Esophagus muscularis mucosa (tissue), 4 donors: ENCODE measurements around the gene FXYD6.

ENCODE experiments used
- EP300 ChIP-seq: sonication (generic); formaldehyde crosslinking; IDR thresholded peaks from one replicate; pipeline ENCODE4 v1.6.1; 2017; ENCODE audit warnings: antibody characterized with exemption
- POLR2A ChIP-seq: fragments of 450-650 bp; IDR thresholded peaks from one replicate; pipeline ENCODE4 v1.6.1; 2017; ENCODE audit warnings: antibody characterized with exemption, moderate library complexity, mild to moderate bottlenecking, low read depth
- POLR2AphosphoS5 ChIP-seq, 2 donors: sonication (generic); formaldehyde crosslinking; IDR thresholded peaks; one replicate each; pipeline ENCODE4 v1.6.1; 2017; ENCODE audit warnings: antibody characterized with exemption in 2 of 2
- TF ChIP-seq, protein P1 (sequence below), 3 experiments: fragments of 200-600 bp in 2 of 3; fragments of 450-650 bp in 1 of 3; sonication (generic) in 2 of 3; IDR thresholded peaks; one replicate each; pipeline ENCODE4 v1.5.1; 2017 to 2019; ENCODE audit warnings: antibody characterized with exemption in 3 of 3, mild to moderate bottlenecking in 2 of 3, moderate library complexity in 1 of 3

DNA sequence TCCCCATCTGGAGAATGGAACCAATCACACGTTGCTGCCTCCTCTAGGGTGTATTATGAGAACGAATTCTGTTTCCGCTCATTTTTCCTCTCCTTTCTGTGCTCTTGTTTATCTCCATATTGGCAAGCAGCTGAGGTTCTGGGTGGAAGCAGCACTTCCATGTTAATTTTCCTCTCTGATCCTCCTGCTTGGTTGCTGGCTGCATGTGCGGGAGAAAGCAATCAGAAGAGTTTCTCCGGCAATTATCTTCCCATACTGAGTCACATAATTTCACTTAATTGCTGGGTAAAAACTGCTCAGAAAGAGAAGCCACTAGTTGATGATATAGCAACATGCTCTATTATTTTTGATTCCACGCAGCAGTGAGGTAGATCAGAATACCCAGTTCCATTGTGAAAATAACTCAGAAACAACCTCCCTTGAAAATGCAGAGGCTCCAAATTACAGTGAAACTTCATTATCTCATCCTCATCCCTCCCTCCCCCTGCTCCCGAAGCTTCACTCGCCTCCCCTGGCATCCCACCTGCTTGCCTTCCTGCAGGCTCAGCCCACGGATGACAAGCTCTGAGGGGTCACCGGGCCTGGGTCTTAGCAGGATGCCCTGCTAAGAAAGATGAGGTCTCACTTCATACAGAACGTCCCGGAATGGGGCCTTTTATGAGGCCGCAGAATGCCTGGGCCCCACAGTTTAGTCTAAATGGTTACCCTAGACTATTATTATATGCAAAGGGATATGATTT lies 20.4 kb downstream of the FXYD6 start:
- no peak for TF ChIP-seq POLR2AphosphoS5 (IDR thresholded peaks at IDR 0.05)
- TF ChIP-seq, protein P1, sequence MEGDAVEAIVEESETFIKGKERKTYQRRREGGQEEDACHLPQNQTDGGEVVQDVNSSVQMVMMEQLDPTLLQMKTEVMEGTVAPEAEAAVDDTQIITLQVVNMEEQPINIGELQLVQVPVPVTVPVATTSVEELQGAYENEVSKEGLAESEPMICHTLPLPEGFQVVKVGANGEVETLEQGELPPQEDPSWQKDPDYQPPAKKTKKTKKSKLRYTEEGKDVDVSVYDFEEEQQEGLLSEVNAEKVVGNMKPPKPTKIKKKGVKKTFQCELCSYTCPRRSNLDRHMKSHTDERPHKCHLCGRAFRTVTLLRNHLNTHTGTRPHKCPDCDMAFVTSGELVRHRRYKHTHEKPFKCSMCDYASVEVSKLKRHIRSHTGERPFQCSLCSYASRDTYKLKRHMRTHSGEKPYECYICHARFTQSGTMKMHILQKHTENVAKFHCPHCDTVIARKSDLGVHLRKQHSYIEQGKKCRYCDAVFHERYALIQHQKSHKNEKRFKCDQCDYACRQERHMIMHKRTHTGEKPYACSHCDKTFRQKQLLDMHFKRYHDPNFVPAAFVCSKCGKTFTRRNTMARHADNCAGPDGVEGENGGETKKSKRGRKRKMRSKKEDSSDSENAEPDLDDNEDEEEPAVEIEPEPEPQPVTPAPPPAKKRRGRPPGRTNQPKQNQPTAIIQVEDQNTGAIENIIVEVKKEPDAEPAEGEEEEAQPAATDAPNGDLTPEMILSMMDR (IDR thresholded peaks at IDR 0.05), result no peak
- no peak for TF ChIP-seq POLR2A
- TF ChIP-seq EP300, result no peak
